Ishikawa (cell line): Measurements from ENCODE around the gene TLE1.

Source experiments
- CEBPB ChIP-seq: IDR thresholded peaks from 2 replicates; pipeline ENCODE4 v1.6.1; 2012
- EGR1 ChIP-seq: IDR thresholded peaks from 2 replicates; pipeline ENCODE4 v1.6.1; 2012
- FOXM1 ChIP-seq: IDR thresholded peaks from 2 replicates; pipeline ENCODE4 v1.6.1; 2012; ENCODE audit warnings: low read depth, borderline replicate concordance
- NFIC ChIP-seq: IDR thresholded peaks from 2 replicates; pipeline ENCODE4 v1.6.1; 2012
- RAD21 ChIP-seq: IDR thresholded peaks from 2 replicates; pipeline ENCODE4 v1.6.1; 2012; ENCODE audit warnings: low read depth
- TAF1 ChIP-seq: IDR thresholded peaks from 2 replicates; pipeline ENCODE4 v1.6.1; 2012; ENCODE audit warnings: low read depth, mild to moderate bottlenecking
- TCF12 ChIP-seq: IDR thresholded peaks from 2 replicates; pipeline ENCODE4 v1.6.1; 2012; ENCODE audit warnings: low read depth
- TEAD4 ChIP-seq: IDR thresholded peaks from 2 replicates; pipeline ENCODE4 v1.6.1; 2012
- YY1 ChIP-seq: IDR thresholded peaks from 2 replicates; pipeline ENCODE4 v1.6.1; 2012; ENCODE audit warnings: low read depth
- ZBTB7A ChIP-seq: IDR thresholded peaks from 2 replicates; pipeline ENCODE4 v1.6.1; 2012; ENCODE audit warnings: low read depth
- TF ChIP-seq, protein P1 (sequence below): IDR thresholded peaks from 2 replicates; pipeline ENCODE4 v1.6.1; 2012
- TF ChIP-seq, protein P2 (sequence below): IDR thresholded peaks from 2 replicates; pipeline ENCODE4 v1.6.1; 2012; ENCODE audit warnings: low read depth, mild to moderate bottlenecking
- TF ChIP-seq, protein P3 (sequence below): IDR thresholded peaks from 2 replicates; pipeline ENCODE4 v1.6.1; 2012

TLE1 gene

DNA sequence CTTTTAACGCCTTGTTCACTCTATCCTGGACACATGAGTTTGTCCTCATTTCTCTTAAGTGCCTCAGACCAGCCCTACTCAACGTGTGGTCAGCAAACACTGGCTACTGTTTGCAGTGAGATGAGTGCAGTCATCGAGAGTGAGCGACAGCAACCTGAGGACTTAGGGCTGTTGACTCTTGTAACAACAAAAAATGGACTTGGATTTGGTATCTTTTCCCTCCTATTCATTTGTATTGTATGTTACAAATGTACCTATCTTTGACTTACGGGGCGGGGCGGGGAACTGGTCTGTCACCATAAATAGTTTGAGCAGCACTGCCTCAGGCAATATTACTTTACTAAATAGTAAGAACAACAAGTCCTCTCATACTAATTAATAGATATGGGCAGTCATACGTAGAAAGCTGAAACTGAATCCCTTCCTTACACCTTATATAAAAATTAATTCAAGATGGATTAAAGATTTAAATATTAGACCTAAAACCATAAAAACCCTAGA is 84.1 kb downstream of the TLE1 start:
- TF ChIP-seq FOXM1, result no peak
- TF ChIP-seq TAF1, result no peak
- TF ChIP-seq CEBPB, result no peak
- no peak for TF ChIP-seq NFIC
- TF ChIP-seq, protein P1, sequence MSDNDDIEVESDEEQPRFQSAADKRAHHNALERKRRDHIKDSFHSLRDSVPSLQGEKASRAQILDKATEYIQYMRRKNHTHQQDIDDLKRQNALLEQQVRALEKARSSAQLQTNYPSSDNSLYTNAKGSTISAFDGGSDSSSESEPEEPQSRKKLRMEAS, result no peak
- no peak for TF ChIP-seq RAD21
- TF ChIP-seq YY1, result no peak
- TF ChIP-seq TCF12, result no peak
- no peak for TF ChIP-seq TEAD4
- no peak for TF ChIP-seq EGR1
- TF ChIP-seq ZBTB7A, result no peak

DNA sequence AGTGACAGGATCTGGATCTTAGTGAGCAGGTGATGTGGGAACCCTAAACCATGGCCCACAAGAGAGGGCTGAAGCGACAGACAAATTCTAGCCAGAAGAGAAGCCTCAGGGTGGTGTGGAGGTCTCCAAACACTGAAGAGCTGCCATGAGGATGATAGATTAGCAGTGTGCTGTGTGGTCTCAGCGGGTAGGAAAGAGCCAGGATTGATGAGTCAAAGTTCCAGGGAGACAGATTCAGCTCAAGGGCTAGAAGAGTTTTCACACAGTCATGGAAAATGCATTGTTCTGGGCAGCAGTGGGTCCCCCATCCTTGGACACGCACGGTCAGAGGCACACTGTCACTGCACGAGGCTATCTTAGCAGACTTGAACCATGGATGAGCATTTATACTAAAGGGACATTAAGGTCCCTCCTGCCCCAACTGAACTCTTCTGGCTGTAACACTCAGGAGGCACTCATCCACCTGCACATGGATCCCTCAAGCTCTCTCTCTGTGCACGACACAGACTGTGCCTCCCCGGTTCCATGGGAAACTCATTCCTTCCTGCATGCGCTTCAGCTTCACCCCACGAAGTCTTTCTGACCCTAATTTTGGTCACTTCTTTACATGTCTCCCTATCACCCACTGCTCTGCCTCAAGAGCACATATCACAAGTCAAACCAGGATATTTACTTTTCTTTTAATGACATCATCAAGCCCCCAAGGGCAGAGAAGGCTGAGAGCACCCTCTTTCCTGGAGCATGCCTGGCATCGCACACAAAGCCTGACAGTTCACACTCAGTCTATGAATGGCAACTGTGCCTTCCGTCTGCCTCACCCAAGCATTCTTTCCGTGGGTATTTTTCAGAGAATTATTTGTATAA is 84.8 kb downstream of the TLE1 start:
- TF ChIP-seq, protein P1, result no peak
- TF ChIP-seq, protein P2, sequence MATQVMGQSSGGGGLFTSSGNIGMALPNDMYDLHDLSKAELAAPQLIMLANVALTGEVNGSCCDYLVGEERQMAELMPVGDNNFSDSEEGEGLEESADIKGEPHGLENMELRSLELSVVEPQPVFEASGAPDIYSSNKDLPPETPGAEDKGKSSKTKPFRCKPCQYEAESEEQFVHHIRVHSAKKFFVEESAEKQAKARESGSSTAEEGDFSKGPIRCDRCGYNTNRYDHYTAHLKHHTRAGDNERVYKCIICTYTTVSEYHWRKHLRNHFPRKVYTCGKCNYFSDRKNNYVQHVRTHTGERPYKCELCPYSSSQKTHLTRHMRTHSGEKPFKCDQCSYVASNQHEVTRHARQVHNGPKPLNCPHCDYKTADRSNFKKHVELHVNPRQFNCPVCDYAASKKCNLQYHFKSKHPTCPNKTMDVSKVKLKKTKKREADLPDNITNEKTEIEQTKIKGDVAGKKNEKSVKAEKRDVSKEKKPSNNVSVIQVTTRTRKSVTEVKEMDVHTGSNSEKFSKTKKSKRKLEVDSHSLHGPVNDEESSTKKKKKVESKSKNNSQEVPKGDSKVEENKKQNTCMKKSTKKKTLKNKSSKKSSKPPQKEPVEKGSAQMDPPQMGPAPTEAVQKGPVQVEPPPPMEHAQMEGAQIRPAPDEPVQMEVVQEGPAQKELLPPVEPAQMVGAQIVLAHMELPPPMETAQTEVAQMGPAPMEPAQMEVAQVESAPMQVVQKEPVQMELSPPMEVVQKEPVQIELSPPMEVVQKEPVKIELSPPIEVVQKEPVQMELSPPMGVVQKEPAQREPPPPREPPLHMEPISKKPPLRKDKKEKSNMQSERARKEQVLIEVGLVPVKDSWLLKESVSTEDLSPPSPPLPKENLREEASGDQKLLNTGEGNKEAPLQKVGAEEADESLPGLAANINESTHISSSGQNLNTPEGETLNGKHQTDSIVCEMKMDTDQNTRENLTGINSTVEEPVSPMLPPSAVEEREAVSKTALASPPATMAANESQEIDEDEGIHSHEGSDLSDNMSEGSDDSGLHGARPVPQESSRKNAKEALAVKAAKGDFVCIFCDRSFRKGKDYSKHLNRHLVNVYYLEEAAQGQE, result no peak
- TF ChIP-seq CEBPB, result no peak
- TF ChIP-seq YY1, result no peak
- no peak for TF ChIP-seq ZBTB7A
- no peak for TF ChIP-seq TAF1
- TF ChIP-seq, protein P3, sequence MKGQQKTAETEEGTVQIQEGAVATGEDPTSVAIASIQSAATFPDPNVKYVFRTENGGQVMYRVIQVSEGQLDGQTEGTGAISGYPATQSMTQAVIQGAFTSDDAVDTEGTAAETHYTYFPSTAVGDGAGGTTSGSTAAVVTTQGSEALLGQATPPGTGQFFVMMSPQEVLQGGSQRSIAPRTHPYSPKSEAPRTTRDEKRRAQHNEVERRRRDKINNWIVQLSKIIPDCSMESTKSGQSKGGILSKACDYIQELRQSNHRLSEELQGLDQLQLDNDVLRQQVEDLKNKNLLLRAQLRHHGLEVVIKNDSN, result no peak
- TF ChIP-seq NFIC, result no peak
- TF ChIP-seq TEAD4, result no peak

DNA sequence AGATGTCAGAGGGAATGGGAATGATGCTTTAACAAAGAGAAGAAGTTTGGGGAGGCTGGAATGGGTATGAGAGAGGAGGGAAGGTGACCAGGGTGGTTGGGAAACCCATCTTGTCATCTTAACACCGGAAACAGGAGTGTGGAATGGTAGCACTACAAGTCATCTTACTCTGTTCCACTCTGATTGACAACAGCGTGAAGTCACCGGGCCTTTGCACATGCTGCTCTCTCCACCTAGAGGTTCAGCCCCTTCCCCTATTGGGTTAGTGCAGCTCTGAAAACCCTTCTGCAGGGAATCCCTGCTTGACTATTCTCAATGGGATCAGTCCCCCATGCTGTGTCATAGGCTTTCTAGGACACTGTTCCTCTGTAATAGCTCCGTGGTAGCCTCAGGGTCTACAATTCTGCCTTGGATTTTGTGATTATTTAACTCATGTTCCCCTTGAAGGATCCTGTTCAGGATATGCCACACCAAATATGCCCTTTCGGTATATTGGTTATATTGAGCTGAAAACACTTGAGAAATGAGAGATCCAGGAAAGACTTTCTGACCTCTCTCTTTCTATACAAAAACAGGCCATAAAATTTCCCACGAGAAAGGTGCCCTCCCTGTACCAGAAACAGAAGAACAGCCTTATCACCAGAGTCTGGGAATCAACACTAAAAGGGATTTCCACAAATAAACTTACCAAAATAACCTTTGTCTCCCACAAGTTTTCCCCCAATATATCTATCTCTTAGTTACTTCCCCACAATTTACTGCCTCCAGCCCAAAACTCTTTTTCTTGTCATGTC is 86.3 kb downstream of the TLE1 start:
- TF ChIP-seq, protein P2, result no peak
- TF ChIP-seq CEBPB, result no peak

DNA sequence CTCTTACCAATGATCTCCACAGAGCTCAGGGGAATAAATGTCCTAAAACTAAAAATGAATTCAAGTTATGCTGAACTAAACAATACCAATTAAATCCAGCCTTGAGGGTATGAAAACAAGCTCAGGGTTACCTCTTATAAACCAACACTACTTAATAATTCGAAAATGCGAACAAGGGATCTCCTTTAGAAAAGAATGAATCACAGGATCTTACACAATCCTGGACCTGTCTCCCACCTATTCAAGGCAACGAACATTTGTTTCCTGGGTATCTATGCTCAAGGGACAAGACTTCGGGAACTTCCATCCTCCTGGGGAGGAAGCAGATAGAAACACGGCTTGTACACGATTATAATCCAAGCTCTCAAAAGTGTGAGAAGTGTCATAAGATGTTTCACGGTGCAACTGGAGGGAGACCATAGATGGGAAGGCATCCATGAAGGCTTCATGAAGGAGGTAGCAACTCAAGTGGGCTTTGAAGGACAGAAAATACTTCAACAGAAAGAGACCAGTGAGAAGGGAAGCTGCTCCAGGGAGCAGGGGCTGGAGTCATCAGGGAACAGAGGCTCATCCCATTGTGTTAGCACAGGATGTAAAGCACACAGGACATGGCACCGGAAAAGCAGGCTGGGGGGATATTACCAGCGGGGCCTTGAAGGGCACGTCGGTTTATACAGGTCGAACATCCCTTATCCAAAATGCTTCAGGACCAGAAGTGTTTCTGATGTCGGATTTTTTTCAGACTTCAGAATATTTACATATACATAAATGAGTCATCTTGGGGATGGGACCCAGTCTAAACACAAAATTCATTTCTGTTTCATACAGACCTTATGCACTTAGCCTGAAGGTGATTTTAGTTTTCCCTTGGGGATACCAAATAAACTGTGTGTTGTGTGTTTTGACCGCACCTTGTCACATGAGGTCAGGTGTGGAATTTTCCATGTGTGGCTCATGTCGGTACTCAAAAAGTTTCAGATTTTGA is 87.4 kb downstream of the TLE1 start:
- TF ChIP-seq RAD21 (no peak), YY1 (no peak), TAF1 (no peak), TCF12 (no peak)
- TF ChIP-seq, protein P2, result no peak
